Hepatocyte (in vitro differentiated cells): ENCODE results near the gene ZBTB22.

Source experiments
- EZH2 ChIP-seq: fragments of 200-600 bp; sonication (generic); IDR thresholded peaks from 2 replicates; pipeline ENCODE4 v1.6.1; 2016; ENCODE audit warnings: antibody characterized with exemption, mild to moderate bottlenecking, borderline replicate concordance
- TF ChIP-seq, protein P1 (sequence below): fragments of 200-600 bp; sonication (generic); IDR thresholded peaks from 2 replicates; pipeline ENCODE4 v1.5.1; 2016; ENCODE audit warnings: antibody characterized with exemption, mild to moderate bottlenecking; ENCODE audit not compliant: poor library complexity

- TF ChIP-seq, protein P1, sequence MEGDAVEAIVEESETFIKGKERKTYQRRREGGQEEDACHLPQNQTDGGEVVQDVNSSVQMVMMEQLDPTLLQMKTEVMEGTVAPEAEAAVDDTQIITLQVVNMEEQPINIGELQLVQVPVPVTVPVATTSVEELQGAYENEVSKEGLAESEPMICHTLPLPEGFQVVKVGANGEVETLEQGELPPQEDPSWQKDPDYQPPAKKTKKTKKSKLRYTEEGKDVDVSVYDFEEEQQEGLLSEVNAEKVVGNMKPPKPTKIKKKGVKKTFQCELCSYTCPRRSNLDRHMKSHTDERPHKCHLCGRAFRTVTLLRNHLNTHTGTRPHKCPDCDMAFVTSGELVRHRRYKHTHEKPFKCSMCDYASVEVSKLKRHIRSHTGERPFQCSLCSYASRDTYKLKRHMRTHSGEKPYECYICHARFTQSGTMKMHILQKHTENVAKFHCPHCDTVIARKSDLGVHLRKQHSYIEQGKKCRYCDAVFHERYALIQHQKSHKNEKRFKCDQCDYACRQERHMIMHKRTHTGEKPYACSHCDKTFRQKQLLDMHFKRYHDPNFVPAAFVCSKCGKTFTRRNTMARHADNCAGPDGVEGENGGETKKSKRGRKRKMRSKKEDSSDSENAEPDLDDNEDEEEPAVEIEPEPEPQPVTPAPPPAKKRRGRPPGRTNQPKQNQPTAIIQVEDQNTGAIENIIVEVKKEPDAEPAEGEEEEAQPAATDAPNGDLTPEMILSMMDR: no peak
- no peak for TF ChIP-seq EZH2
These were observed 37.0 kb downstream of the ZBTB22 start for GRCh38 chr6:33280539-33280938.
